GM12892 (cell line): ENCODE data around the gene SUPT7L.

Source experiments
- POLR2AphosphoS5 ChIP-seq: IDR thresholded peaks from 2 replicates; pipeline ENCODE4 v1.6.1; 2011; ENCODE audit warnings: low read depth, low read length, control low read depth
- TAF1 ChIP-seq: IDR thresholded peaks from 2 replicates; pipeline ENCODE4 v1.6.1; 2011; ENCODE audit warnings: low read depth, mild to moderate bottlenecking, control low read depth, low read length, borderline replicate concordance

- TF ChIP-seq POLR2AphosphoS5 (no peak), TAF1 (no peak)
These were observed 38.5 kb downstream of the SUPT7L start for GRCh38 chr2:27624943-27625342.
